K562 treated with DMSO at 1 percent for 4 hours (cell line): ENCODE measurements around the gene ERCC8. TPM values are rescaled to one million over a fixed set of nuclear protein-coding genes. Genes with fewer than 3 reads are reported as not detected.

ENCODE experiments used
- total RNA-seq: library from RNA; unstranded; fragments of 300-600 nt; gene quantifications from 2 replicates; pipeline ENCODE4 v1.2.3, GENCODE V29; 2022; ENCODE audit not compliant: insufficient read depth

ERCC8 gene, protein sequence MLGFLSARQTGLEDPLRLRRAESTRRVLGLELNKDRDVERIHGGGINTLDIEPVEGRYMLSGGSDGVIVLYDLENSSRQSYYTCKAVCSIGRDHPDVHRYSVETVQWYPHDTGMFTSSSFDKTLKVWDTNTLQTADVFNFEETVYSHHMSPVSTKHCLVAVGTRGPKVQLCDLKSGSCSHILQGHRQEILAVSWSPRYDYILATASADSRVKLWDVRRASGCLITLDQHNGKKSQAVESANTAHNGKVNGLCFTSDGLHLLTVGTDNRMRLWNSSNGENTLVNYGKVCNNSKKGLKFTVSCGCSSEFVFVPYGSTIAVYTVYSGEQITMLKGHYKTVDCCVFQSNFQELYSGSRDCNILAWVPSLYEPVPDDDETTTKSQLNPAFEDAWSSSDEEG
- total RNA-seq: 2.9 and 5.3 TPM in 2 replicates

GRCh38 chr5:60944904-60945812 is at the start of gene ERCC8, which contains the start of gene NDUFAF2:
Gene ERCC8 (minus strand): TSS chr5:60945070. CDS start chr5:60945008, 62 bp downstream.
Gene NDUFAF2 (plus strand): TSS chr5:60945205. CDS start chr5:60945256, 51 bp downstream.

GRCh38 chr5:60843936-60844905 is 100.6 kb downstream of the ERCC8 start, which contains the start of gene ELOVL7:
Gene ELOVL7 (minus strand): TSS chr5:60844269. CDS start chr5:60787397, 56,872 bp downstream.

Other genes with a start within 250 kb of the ERCC8 start
- 14.3 and 20.6 TPM in 2 replicates for gene DEPDC1B, start 244.9 kb downstream of the ERCC8 start, total RNA-seq
- 2.5 and 3.9 TPM in 2 replicates for gene ELOVL7, start 100.8 kb downstream of the ERCC8 start, total RNA-seq
- 47.2 and 57.4 TPM in 2 replicates for gene NDUFAF2, start 135 bp upstream of the ERCC8 start, total RNA-seq
- gene SMIM15, start 217.4 kb upstream of the ERCC8 start, total RNA-seq: 18.5 and 43.6 TPM in 2 replicates